H1 (cell line): Measurements from ENCODE around the gene MYOCD. TPM values are rescaled to one million over a fixed set of nuclear protein-coding genes. Genes with fewer than 3 reads are reported as not detected.

Experiments
- CTCF ChIA-PET: fragments of 300-600 bp; sonication (Branson Sonifier 250); formaldehyde crosslinking; loops from one replicate; lab custom pipeline; 2021; ENCODE audit not compliant: partially characterized antibody; lab: Charles Lee
- POLR2A ChIA-PET: fragments of 300-600 bp; sonication (Branson Sonifier 250); formaldehyde crosslinking; loops from one replicate; lab custom pipeline; 2021; ENCODE audit warnings: inconsistent platforms; ENCODE audit not compliant: partially characterized antibody; lab: Charles Lee
- DNase-seq, 2 experiments: peaks; one replicate each; pipeline versions ENCODE4 v3.0.0 to v3.0.0-alpha.2; 2010 to 2022; ENCODE audit warnings: low spot score in 2 of 2, low read depth in 1 of 2, mixed read lengths in 1 of 2
- FAIRE-seq: peaks from 2 replicates; lab custom pipeline; 2011; peaks lifted over from hg19 to GRCh38; lab: Jason Lieb, UNC
- H2AFZ ChIP-seq: 2 replicates; pipeline ENCODE4 v1.8.1; 2012; ENCODE audit warnings: low read length, inconsistent platforms
- H2AK5ac ChIP-seq: 2 replicates; pipeline ENCODE4 v1.6.1; 2013; ENCODE audit warnings: low read depth, low read length
- H2BK120ac ChIP-seq: replicated peaks from 2 replicates; pipeline ENCODE3; 2013; ENCODE audit warnings: low read depth, low read length, inconsistent platforms
- H2BK12ac ChIP-seq: 2 replicates; pipeline ENCODE4 v1.6.1; 2013; ENCODE audit warnings: low read depth, low read length
- H2BK15ac ChIP-seq: 2 replicates; pipeline ENCODE4 v1.6.1; 2013; ENCODE audit warnings: low read length
- H2BK20ac ChIP-seq: 2 replicates; pipeline ENCODE4 v1.6.1; 2013; ENCODE audit warnings: low read length
- H2BK5ac ChIP-seq: 2 replicates; pipeline ENCODE4 v1.6.1; 2013; ENCODE audit warnings: low read depth, low read length
- H3K14ac ChIP-seq: 2 replicates; pipeline ENCODE4 v1.6.1; 2013; ENCODE audit warnings: inconsistent platforms; ENCODE audit not compliant: insufficient read length
- H3K18ac ChIP-seq: 2 replicates; pipeline ENCODE4 v1.6.1; 2013; ENCODE audit warnings: low read length; ENCODE audit errors: extremely low read depth
- H3K23ac ChIP-seq: 2 replicates; pipeline ENCODE4 v1.6.1; 2013; ENCODE audit warnings: inconsistent platforms; ENCODE audit not compliant: insufficient read length
- H3K23me2 ChIP-seq: 2 replicates; pipeline ENCODE4 v1.6.1; 2013; ENCODE audit warnings: low read depth, low read length
- H3K27ac ChIP-seq: 2 replicates; pipeline ENCODE4 v1.6.1; 2011; ENCODE audit warnings: low read depth, low read length, inconsistent platforms
- H3K27me3 ChIP-seq, 4 experiments: replicated peaks in 1 of 4; 1 replicate in 1 of 4; 2 replicates in 3 of 4; pipeline versions ENCODE4 v1.6.1 to v1.8.1; 2011 to 2013; ENCODE audit warnings: low read length in 3 of 4, mild to moderate bottlenecking in 3 of 4, inconsistent platforms in 2 of 4, mixed read lengths in 2 of 4, moderate library complexity in 1 of 4; ENCODE audit not compliant: control insufficient read depth in 3 of 4, insufficient read depth in 3 of 4; ENCODE audit errors: extremely low read depth in 1 of 4
- H3K36me3 ChIP-seq, 4 experiments: 2 replicates each; pipeline versions ENCODE4 v1.6.1 to v1.8.1; 2011 to 2013; ENCODE audit warnings: mild to moderate bottlenecking in 4 of 4, low read length in 3 of 4, moderate library complexity in 2 of 4, control low read depth in 1 of 4, inconsistent platforms in 1 of 4; ENCODE audit not compliant: insufficient read depth in 4 of 4, control insufficient read depth in 2 of 4
- H3K4ac ChIP-seq: replicated peaks from 2 replicates; pipeline ENCODE3; 2013; ENCODE audit warnings: low read length, low read depth, mixed read lengths, inconsistent platforms; ENCODE audit not compliant: insufficient read length
- H3K4me1 ChIP-seq, 4 experiments: replicated peaks in 1 of 4; 1 replicate in 1 of 4; 2 replicates in 3 of 4; pipeline versions ENCODE4 v1.6.1 to v1.8.1; 2011 to 2013; ENCODE audit warnings: low read length in 3 of 4, inconsistent platforms in 2 of 4, mixed read lengths in 1 of 4; ENCODE audit not compliant: insufficient read depth in 4 of 4, control insufficient read depth in 3 of 4
- H3K4me2 ChIP-seq, 2 experiments: 2 replicates each; pipeline versions ENCODE4 v1.6.1 to v1.8.1; 2011 to 2013; ENCODE audit warnings: low read depth in 2 of 2, low read length in 2 of 2, control low read depth in 1 of 2, inconsistent platforms in 1 of 2, mild to moderate bottlenecking in 1 of 2; ENCODE audit not compliant: insufficient read depth in 1 of 2
- H3K4me3 ChIP-seq, 4 experiments: fragments of 200-600, 300-600 bp in 1 of 4; sonication (generic), shearing (Covaris generic), sonication (Bioruptor Twin) in 1 of 4; 2 replicates each; pipeline versions ENCODE4 v1.5.1 to v1.8.1; 2011 to 2016; ENCODE audit warnings: low read length in 4 of 4, low read depth in 3 of 4, control low read depth in 2 of 4, inconsistent platforms in 2 of 4, mild to moderate bottlenecking in 2 of 4, mixed read lengths in 1 of 4, moderate library complexity in 1 of 4; ENCODE audit not compliant: insufficient read depth in 2 of 4; ENCODE audit errors: extremely low read depth in 1 of 4
- H3K56ac ChIP-seq: replicated peaks from 2 replicates; pipeline ENCODE3; 2013; ENCODE audit warnings: low read depth, mild to moderate bottlenecking, mixed read lengths, low read length, inconsistent platforms; ENCODE audit not compliant: insufficient read length
- H3K79me1 ChIP-seq: 2 replicates; pipeline ENCODE4 v1.6.1; 2013; ENCODE audit warnings: low read depth, low read length, control low read depth
- H3K79me2 ChIP-seq, 2 experiments: 2 replicates each; pipeline versions ENCODE4 v1.6.1 to v1.8.1; 2012 to 2013; ENCODE audit warnings: low read length in 2 of 2, mild to moderate bottlenecking in 2 of 2, inconsistent platforms in 1 of 2; ENCODE audit not compliant: insufficient read depth in 2 of 2, control insufficient read depth in 1 of 2
- H3K9ac ChIP-seq, 4 experiments: replicated peaks in 1 of 4; 1 replicate in 1 of 4; 2 replicates in 3 of 4; pipeline versions ENCODE4 v1.6.1 to v1.8.1; 2011 to 2013; ENCODE audit warnings: low read depth in 3 of 4, low read length in 3 of 4, control low read depth in 2 of 4, mild to moderate bottlenecking in 2 of 4, moderate library complexity in 2 of 4, inconsistent platforms in 1 of 4; ENCODE audit errors: extremely low read depth in 1 of 4
- H3K9me3 ChIP-seq, 2 experiments: 2 replicates each; pipeline versions ENCODE4 v1.6.1 to v1.8.1; 2012 to 2013; ENCODE audit warnings: mild to moderate bottlenecking in 2 of 2, moderate library complexity in 2 of 2, control low read depth in 1 of 2, inconsistent platforms in 1 of 2, low read depth in 1 of 2, low read length in 1 of 2, mixed read lengths in 1 of 2; ENCODE audit not compliant: insufficient read depth in 2 of 2
- H4K20me1 ChIP-seq, 2 experiments: replicated peaks in 1 of 2; 2 replicates each; pipeline versions ENCODE3 to v1.8.1; 2011 to 2013; ENCODE audit warnings: inconsistent platforms in 2 of 2, low read length in 2 of 2, mild to moderate bottlenecking in 1 of 2; ENCODE audit not compliant: insufficient read depth in 2 of 2, control insufficient read depth in 1 of 2
- H4K5ac ChIP-seq: 2 replicates; pipeline ENCODE4 v1.6.1; 2013; ENCODE audit warnings: low read length, low read depth, mixed read lengths, inconsistent platforms; ENCODE audit not compliant: insufficient read length
- H4K8ac ChIP-seq: 2 replicates; pipeline ENCODE4 v1.8.0; 2013; ENCODE audit warnings: mild to moderate bottlenecking, moderate library complexity, low read length, inconsistent platforms; ENCODE audit not compliant: insufficient read depth; ENCODE audit errors: extremely low read depth
- H4K91ac ChIP-seq: replicated peaks from 2 replicates; pipeline ENCODE3; 2013; ENCODE audit warnings: low read length, mixed read lengths, inconsistent platforms; ENCODE audit not compliant: insufficient read length
- ASH2L ChIP-seq: fragments of 200-600, 300-600 bp; sonication (generic); IDR thresholded peaks from one replicate; pipeline ENCODE4 v1.7.1; 2017; ENCODE audit warnings: low read length
- ATF2 ChIP-seq: IDR thresholded peaks from 2 replicates; pipeline ENCODE4 v1.6.1; 2012; ENCODE audit warnings: low read length, inconsistent platforms
- BACH1 ChIP-seq: IDR thresholded peaks from 2 replicates; pipeline ENCODE4 v1.6.1; 2012; ENCODE audit warnings: low read length, improper control_type of control experiment
- CEBPB ChIP-seq: IDR thresholded peaks from 2 replicates; pipeline ENCODE4 v1.6.1; 2012; ENCODE audit warnings: low read depth, low read length
- CHD2 ChIP-seq: IDR thresholded peaks from 2 replicates; pipeline ENCODE4 v1.6.1; 2012; ENCODE audit warnings: low read length, improper control_type of control experiment
- EGR1 ChIP-seq: IDR thresholded peaks from 2 replicates; pipeline ENCODE4 v1.6.1; 2011; ENCODE audit warnings: low read depth, low read length, borderline replicate concordance
- FOSL1 ChIP-seq: IDR thresholded peaks from 2 replicates; pipeline ENCODE4 v1.6.1; 2011; ENCODE audit warnings: mild to moderate bottlenecking, low read depth, low read length, moderate library complexity; ENCODE audit not compliant: insufficient read depth
- MAFK ChIP-seq: IDR thresholded peaks from 2 replicates; pipeline ENCODE4 v1.6.1; 2012; ENCODE audit warnings: low read depth, mild to moderate bottlenecking, improper control_type of control experiment, low read length
- NANOG ChIP-seq: IDR thresholded peaks from 2 replicates; pipeline ENCODE4 v1.6.1; 2011; ENCODE audit warnings: low read length, low read depth, mild to moderate bottlenecking, inconsistent platforms; ENCODE audit not compliant: insufficient read depth, poor library complexity, severe bottlenecking
- RFX5 ChIP-seq: IDR thresholded peaks from 2 replicates; pipeline ENCODE4 v1.6.1; 2011; ENCODE audit warnings: low read depth, low read length, improper control_type of control experiment, borderline replicate concordance
- SIN3A ChIP-seq, 2 experiments: IDR thresholded peaks in 1 of 2; conservative IDR thresholded peaks in 1 of 2; 2 replicates each; pipeline ENCODE4 v1.6.1; 2011 to 2012; ENCODE audit warnings: low read length in 2 of 2, improper control_type of control experiment in 1 of 2, low read depth in 1 of 2, mild to moderate bottlenecking in 1 of 2
- SP2 ChIP-seq: IDR thresholded peaks from 2 replicates; pipeline ENCODE4 v1.6.1; 2012; ENCODE audit warnings: mild to moderate bottlenecking, low read length, inconsistent platforms
- TAF7 ChIP-seq: optimal IDR thresholded peaks from 2 replicates; pipeline ENCODE3; 2011; ENCODE audit warnings: low read depth, mild to moderate bottlenecking, inconsistent platforms, low read length, moderate library complexity, borderline replicate concordance
- TEAD4 ChIP-seq: IDR thresholded peaks from 2 replicates; pipeline ENCODE4 v1.6.1; 2012; ENCODE audit warnings: low read depth, low read length, inconsistent platforms, mixed read lengths
- WGBS, 2 experiments: shearing (Covaris generic) in 1 of 2; methylation state at CpG; one replicate each; pipeline versions ENCODE4 v1.1.6 to v1.1.7; 2013 to 2015; ENCODE audit warnings: low lambda C conversion rate in 2 of 2, mixed read lengths in 2 of 2, inconsistent platforms in 1 of 2, low coverage in 1 of 2, missing lambda C conversion rate in 1 of 2; ENCODE audit not compliant: insufficient replicate concordance in 2 of 2, insufficient coverage in 1 of 2, insufficient read length in 1 of 2; ENCODE audit errors: extremely low coverage in 1 of 2, missing lambda C conversion rate in 1 of 2; 5-methylcytosine and 5-hydroxymethylcytosine counted together
- polyA plus RNA-seq, 7 experiments: library from polyadenylated mRNA; depleted of rRNA in 3 of 7; stranded (reverse) in 5 of 7; unstranded in 2 of 7; fragments of >200 nt in 5 of 7; fragments of 200-250 nt in 2 of 7; gene quantifications; 1 replicate in 5 of 7; 2 replicates in 1 of 7; 4 replicates in 1 of 7; pipeline versions ENCODE4 v1.2.1 to v1.2.3, GENCODE V29; 2011 to 2013; ENCODE audit warnings: missing spikeins in 2 of 7, mixed read lengths in 2 of 7
- total RNA-seq: library from RNA; stranded (reverse); fragmentation: NEBNext Ultra II Directional; extraction: Animal tissue kit (Norgen Biotek cat#: 25700); gene quantifications from 2 replicates; pipeline ENCODE4 v1.2.1, GENCODE V29; 2021

The MYOCD gene
- total and polyA plus RNA-seq, 2 of the 8 experiments (the other 6 are each of a cell fraction or from before 2014, with no cell fraction given) = 0.30 to 4.9 TPM

- no peak overlapping the region for H3K23ac ChIP-seq
- no peaks in the 10 kb centered on the region for H3K79me2 ChIP-seq
- H3K4me2 ChIP-seq = no peak overlapping the region
- no peak overlapping the region for H3K4me3 ChIP-seq
- H3K23me2 ChIP-seq = no peaks in the 10 kb centered on the region; the same call in 1 of the 2 replicates
- no peak overlapping the region for H3K27ac ChIP-seq
- no peak overlapping the region for H4K91ac ChIP-seq
- H3K79me1 ChIP-seq = no peaks in the 10 kb centered on the region
- no peak overlapping the region for H3K14ac ChIP-seq
- no peaks in the 10 kb centered on the region for H3K27me3 ChIP-seq
- no peak for TF ChIP-seq RFX5
- no peak for TF ChIP-seq ASH2L
- TF ChIP-seq CEBPB = no peak
- no peak for TF ChIP-seq SP2
- no peak for TF ChIP-seq ATF2
- no peak for TF ChIP-seq MAFK
- TF ChIP-seq TAF7 = no peak
- TF ChIP-seq BACH1 = no peak
- no peak for TF ChIP-seq FOSL1
- no peak for TF ChIP-seq NANOG
- no peak for TF ChIP-seq TEAD4
- TF ChIP-seq CHD2 = no peak
- no peak for TF ChIP-seq EGR1
- TF ChIP-seq SIN3A (conservative IDR thresholded peaks at IDR 0.05 in 1 of 2, IDR thresholded peaks at IDR 0.05 in 1 of 2; ENCODE audit: low read depth in 1 of 2, low read length in 2 of 2) = no peak
- ChIA-PET CTCF (interaction anchor here (1.5 kb wide), 1 partner anchor 17 kb away, joined by 4 read pairs; no protein-coding TSS in a partner anchor), POLR2A (no interaction called here)
- no peaks in the 10 kb centered on the region for H3K4me1 ChIP-seq
- DNase-seq (no peak), FAIRE-seq (no peak)
- no peak overlapping the region for H2BK20ac ChIP-seq
- no peak overlapping the region for H2AFZ ChIP-seq
- no peak overlapping the region for H2BK12ac ChIP-seq
- no peaks in the 10 kb centered on the region for H3K9me3 ChIP-seq
- H4K5ac ChIP-seq = no peak overlapping the region
- no peak overlapping the region for H2BK120ac ChIP-seq
- H4K20me1 ChIP-seq = no peaks in the 10 kb centered on the region
- 48% methylated on average over 2 of the region's 2 CpGs; no CpG with 5 or more reads in 1 of the 2 experiments for WGBS, 2 experiments
- H3K18ac ChIP-seq = no peak overlapping the region
- H3K9ac ChIP-seq = no peak overlapping the region
- no peak overlapping the region for H4K8ac ChIP-seq
- H2BK5ac ChIP-seq = no peak overlapping the region
- no peaks in the 10 kb centered on the region for H3K36me3 ChIP-seq
- H2BK15ac ChIP-seq = no peak overlapping the region
- no peak overlapping the region for H2AK5ac ChIP-seq
- H3K56ac ChIP-seq = no peak overlapping the region
- no peak overlapping the region for H3K4ac ChIP-seq
Measured at GRCh38 chr17:12759090-12759489, 93.4 kb downstream of the MYOCD start.
